ENCODE results near the gene OGA.

The OGA gene

DNA sequence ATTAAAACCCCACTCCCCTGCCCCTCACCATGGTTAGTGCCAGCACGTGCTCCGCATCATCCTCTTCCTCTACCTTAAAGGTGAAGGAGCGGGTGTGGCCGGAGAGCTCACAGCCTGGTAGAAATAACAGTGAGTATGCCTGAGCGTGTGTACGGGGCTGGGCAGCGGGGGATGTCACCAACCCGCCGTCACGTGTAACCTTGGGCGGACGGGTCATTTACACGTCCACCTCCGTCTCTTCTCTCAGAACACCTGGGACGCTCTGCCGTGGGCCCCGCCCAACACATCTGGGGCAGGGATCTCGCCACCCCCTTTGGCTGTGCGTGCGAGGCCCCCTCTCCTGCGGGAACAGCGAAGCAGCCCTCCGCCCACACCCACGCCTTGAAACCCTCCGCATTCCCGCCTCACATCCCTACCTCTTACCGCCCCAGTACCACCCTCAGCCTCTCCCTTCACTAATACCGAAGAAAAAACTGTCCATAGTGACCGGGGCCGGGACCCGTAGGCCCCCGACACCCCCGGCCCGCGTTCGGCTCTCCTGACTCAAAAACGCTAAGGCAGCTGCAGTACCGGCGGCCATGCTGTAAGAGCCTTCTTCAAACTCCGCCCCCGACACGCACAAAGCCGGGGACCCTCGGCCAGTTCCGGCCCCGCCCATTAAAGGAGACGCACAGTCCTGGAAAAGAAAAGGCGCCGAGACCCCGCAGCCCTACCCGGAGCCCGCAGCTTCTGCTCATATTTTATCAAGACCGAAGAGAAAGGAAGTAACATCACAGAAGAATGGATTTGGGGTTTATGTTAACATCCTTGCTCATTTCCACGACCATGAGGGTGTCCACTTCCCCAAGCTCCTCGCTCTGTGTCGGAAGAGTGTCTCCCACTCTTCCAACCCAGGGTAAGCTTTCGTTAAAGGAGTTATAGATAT is 35.2 kb downstream of the OGA start, which contains the start of gene NPM3 (continued):
- TF ChIP-seq, protein P1, sequence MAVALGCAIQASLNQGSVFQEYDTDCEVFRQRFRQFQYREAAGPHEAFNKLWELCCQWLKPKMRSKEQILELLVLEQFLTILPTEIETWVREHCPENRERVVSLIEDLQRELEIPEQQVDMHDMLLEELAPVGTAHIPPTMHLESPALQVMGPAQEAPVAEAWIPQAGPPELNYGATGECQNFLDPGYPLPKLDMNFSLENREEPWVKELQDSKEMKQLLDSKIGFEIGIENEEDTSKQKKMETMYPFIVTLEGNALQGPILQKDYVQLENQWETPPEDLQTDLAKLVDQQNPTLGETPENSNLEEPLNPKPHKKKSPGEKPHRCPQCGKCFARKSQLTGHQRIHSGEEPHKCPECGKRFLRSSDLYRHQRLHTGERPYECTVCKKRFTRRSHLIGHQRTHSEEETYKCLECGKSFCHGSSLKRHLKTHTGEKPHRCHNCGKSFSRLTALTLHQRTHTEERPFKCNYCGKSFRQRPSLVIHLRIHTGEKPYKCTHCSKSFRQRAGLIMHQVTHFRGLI (tag by site-specific recombination; IDR thresholded peaks at IDR 0.05): peak; percentile 44; the same call in 1 of the 2 replicates
- TF ChIP-seq ZNF335 (tag by site-specific recombination; conservative IDR thresholded peaks at IDR 0.05) (peak; percentile 99), ZNF341 (tag by site-specific recombination; IDR thresholded peaks at IDR 0.05; ENCODE audit: low read depth) (peak; percentile 100), ZNF610 (tag by site-specific recombination; IDR thresholded peaks at IDR 0.05; ENCODE audit: borderline replicate concordance) (no peak), ZSCAN23 (tag by site-specific recombination; IDR thresholded peaks at IDR 0.05) (no peak), SCRT2 (tag by site-specific recombination; IDR thresholded peaks at IDR 0.05) (no peak), ZNF658 (tag by site-specific recombination; IDR thresholded peaks at IDR 0.05) (no peak), ZIC2 (tag by site-specific recombination; IDR thresholded peaks at IDR 0.05) (no peak), GLIS2 (tag by site-specific recombination; IDR thresholded peaks at IDR 0.05) (peak; percentile 83), ZNF211 (tag by site-specific recombination; IDR thresholded peaks at IDR 0.05; ENCODE audit: low read depth) (no peak), ZNF561 (tag by site-specific recombination; IDR thresholded peaks at IDR 0.05; ENCODE audit: borderline replicate concordance) (0 out of 2 replicates have a peak, but pooled peaks have one; percentile 27), ZNF138 (tag by site-specific recombination; IDR thresholded peaks at IDR 0.05; ENCODE audit: borderline replicate concordance) (no peak), YY1 (tag by site-specific recombination; IDR thresholded peaks at IDR 0.05) (peak; percentile 88), KLF1 (tag by site-specific recombination; IDR thresholded peaks at IDR 0.05) (peak; percentile 89), KLF9 (tag by site-specific recombination; IDR thresholded peaks at IDR 0.05; ENCODE audit: low read depth) (peak; percentile 80), ZNF292 (tag by site-specific recombination; IDR thresholded peaks at IDR 0.05; ENCODE audit: borderline replicate concordance, low read depth) (no peak), ZFP37 (tag by site-specific recombination; IDR thresholded peaks at IDR 0.05) (no peak; the same call in 1 of the 2 replicates), ZFP3 (tag by site-specific recombination; IDR thresholded peaks at IDR 0.05; ENCODE audit: low read depth) (no peak), ZNF654 (tag by site-specific recombination; IDR thresholded peaks at IDR 0.05; ENCODE audit: low read depth) (no peak), ZNF394 (tag by site-specific recombination; IDR thresholded peaks at IDR 0.05; ENCODE audit: borderline replicate concordance) (no peak; the same call in none of the 2 replicates), ZFP69B (tag by site-specific recombination; IDR thresholded peaks at IDR 0.05) (peak; percentile 10; the same call in 1 of the 2 replicates), MEIS1 (CRISPR knock-in tag; IDR thresholded peaks at IDR 0.05; ENCODE audit: borderline replicate concordance) (no peak), ZNF133 (tag by site-specific recombination; IDR thresholded peaks at IDR 0.05) (no peak)
- TF ChIP-seq, protein P2, sequence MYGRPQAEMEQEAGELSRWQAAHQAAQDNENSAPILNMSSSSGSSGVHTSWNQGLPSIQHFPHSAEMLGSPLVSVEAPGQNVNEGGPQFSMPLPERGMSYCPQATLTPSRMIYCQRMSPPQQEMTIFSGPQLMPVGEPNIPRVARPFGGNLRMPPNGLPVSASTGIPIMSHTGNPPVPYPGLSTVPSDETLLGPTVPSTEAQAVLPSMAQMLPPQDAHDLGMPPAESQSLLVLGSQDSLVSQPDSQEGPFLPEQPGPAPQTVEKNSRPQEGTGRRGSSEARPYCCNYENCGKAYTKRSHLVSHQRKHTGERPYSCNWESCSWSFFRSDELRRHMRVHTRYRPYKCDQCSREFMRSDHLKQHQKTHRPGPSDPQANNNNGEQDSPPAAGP (tag by site-specific recombination; IDR thresholded peaks at IDR 0.05): peak; percentile 75
- TF ChIP-seq, protein P3, sequence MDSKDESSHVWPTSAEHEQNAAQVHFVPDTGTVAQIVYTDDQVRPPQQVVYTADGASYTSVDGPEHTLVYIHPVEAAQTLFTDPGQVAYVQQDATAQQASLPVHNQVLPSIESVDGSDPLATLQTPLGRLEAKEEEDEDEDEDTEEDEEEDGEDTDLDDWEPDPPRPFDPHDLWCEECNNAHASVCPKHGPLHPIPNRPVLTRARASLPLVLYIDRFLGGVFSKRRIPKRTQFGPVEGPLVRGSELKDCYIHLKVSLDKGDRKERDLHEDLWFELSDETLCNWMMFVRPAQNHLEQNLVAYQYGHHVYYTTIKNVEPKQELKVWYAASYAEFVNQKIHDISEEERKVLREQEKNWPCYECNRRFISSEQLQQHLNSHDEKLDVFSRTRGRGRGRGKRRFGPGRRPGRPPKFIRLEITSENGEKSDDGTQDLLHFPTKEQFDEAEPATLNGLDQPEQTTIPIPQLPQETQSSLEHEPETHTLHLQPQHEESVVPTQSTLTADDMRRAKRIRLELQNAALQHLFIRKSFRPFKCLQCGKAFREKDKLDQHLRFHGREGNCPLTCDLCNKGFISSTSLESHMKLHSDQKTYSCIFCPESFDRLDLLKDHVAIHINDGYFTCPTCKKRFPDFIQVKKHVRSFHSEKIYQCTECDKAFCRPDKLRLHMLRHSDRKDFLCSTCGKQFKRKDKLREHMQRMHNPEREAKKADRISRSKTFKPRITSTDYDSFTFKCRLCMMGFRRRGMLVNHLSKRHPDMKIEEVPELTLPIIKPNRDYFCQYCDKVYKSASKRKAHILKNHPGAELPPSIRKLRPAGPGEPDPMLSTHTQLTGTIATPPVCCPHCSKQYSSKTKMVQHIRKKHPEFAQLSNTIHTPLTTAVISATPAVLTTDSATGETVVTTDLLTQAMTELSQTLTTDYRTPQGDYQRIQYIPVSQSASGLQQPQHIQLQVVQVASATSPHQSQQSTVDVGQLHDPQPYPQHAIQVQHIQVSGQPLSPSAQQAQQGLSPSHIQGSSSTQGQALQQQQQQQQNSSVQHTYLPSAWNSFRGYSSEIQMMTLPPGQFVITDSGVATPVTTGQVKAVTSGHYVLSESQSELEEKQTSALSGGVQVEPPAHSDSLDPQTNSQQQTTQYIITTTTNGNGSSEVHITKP (tag by site-specific recombination; IDR thresholded peaks at IDR 0.05): peak; percentile 90
- TF ChIP-seq, protein P4, sequence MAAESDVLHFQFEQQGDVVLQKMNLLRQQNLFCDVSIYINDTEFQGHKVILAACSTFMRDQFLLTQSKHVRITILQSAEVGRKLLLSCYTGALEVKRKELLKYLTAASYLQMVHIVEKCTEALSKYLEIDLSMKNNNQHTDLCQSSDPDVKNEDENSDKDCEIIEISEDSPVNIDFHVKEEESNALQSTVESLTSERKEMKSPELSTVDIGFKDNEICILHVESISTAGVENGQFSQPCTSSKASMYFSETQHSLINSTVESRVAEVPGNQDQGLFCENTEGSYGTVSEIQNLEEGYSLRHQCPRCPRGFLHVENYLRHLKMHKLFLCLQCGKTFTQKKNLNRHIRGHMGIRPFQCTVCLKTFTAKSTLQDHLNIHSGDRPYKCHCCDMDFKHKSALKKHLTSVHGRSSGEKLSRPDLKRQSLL (tag by site-specific recombination; IDR thresholded peaks at IDR 0.05): no peak
- TF ChIP-seq, protein P5, sequence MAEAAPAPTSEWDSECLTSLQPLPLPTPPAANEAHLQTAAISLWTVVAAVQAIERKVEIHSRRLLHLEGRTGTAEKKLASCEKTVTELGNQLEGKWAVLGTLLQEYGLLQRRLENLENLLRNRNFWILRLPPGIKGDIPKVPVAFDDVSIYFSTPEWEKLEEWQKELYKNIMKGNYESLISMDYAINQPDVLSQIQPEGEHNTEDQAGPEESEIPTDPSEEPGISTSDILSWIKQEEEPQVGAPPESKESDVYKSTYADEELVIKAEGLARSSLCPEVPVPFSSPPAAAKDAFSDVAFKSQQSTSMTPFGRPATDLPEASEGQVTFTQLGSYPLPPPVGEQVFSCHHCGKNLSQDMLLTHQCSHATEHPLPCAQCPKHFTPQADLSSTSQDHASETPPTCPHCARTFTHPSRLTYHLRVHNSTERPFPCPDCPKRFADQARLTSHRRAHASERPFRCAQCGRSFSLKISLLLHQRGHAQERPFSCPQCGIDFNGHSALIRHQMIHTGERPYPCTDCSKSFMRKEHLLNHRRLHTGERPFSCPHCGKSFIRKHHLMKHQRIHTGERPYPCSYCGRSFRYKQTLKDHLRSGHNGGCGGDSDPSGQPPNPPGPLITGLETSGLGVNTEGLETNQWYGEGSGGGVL (tag by site-specific recombination; IDR thresholded peaks at IDR 0.05): peak; percentile 91
- TF ChIP-seq, protein P6, sequence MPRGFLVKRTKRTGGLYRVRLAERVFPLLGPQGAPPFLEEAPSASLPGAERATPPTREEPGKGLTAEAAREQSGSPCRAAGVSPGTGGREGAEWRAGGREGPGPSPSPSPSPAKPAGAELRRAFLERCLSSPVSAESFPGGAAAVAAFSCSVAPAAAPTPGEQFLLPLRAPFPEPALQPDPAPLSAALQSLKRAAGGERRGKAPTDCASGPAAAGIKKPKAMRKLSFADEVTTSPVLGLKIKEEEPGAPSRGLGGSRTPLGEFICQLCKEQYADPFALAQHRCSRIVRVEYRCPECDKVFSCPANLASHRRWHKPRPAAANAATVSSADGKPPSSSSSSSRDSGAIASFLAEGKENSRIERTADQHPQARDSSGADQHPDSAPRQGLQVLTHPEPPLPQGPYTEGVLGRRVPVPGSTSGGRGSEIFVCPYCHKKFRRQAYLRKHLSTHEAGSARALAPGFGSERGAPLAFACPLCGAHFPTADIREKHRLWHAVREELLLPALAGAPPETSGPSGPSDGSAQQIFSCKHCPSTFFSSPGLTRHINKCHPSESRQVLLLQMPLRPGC (tag by site-specific recombination; IDR thresholded peaks at IDR 0.05): no peak
